Activated naive CD4-positive, alpha-beta T cell treated with Interleukin-2 at 50 U/mL for 16 hours (primary cell): Measurements from ENCODE around the gene HES5.
"Not testable (repeated sequence)": the region's sequence is repeated elsewhere in the genome, so short reads cannot be mapped to it uniquely, and the experiment has no call there.

ENCODE experiments used
- DNase-seq: peaks from one replicate; pipeline ENCODE4 v3.0.0-alpha.2; 2020

HES5 gene

GRCh38 chr1:2529784-2530512 is at the start of gene HES5:
HES5 (minus strand) TSS chr1:2530263; CDS start chr1:2530164, 99 bp downstream.
- DNase-seq = no peak

- DNase-seq = no peak
Measured at GRCh38 chr1:2578758-2579118, 48.7 kb upstream of the HES5 start.

DNA sequence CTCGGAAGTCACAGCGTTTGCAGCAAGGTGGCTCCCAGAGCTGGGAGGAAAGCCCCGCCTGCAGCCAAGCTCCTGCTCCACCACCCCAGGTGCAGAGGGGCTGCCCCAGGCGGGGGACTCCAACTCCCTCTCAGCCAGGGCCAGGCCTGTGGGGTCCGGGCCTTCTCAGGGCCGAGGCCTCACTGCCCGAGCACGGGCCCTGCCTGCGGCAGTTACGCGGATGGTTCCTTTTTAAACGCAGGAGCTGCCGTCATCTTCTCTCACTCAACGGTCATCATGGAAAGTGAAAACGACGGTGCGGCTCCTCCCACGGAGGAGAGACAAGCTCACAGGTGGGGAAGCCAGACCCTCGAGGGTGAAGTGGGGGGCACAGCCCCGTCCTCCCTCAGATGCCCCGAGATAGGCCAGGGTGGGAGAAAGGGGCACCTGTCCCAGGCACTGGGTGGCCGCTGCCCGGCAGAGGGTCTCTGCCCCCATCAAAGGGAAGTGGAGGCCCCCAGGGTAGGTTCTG is 47.6 kb upstream of the HES5 start:
- DNase-seq = peak; percentile 62

DNA sequence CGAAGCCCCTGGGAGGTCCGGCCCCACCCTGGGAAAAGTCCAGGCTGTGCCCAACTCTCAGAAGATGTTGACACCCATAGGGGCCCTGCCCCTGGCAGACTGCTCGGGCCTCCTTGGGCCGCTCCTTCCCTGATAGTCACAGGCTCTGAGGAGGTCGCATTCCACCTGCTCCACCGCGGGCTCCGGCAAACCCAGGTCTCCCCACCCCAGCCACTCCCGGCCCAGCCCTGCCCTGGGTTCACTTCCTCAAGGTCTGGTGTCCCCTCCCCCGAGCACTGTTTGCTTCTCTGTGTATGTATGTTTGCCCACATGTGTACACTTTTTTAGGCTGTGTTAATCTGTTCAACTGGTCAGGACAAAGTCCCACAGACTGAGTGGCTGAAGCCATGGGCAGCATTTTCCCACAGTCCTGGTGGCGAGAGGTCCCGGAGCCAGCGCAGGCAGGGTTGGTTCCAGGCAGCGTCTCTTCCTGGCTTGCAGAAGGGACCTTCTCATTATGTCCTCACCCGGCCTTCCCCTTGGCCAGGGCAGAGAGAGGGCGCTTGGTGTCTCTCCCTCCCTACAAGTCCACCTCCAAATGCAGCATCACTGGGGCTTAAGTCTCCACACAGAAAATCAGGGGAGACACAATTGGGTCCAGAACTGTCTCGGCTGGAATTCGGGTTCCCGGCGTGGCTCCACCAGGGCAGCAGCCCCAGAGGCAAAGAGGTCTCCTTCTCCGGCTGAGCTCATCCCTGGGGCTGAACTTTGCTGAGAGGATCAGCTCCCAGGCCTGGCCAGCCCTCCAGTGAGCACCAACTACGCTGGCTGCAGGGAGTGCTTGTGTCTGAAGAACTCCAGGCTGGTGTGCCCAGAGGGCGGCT is 46.0 kb upstream of the HES5 start:
- no peak for DNase-seq

DNA sequence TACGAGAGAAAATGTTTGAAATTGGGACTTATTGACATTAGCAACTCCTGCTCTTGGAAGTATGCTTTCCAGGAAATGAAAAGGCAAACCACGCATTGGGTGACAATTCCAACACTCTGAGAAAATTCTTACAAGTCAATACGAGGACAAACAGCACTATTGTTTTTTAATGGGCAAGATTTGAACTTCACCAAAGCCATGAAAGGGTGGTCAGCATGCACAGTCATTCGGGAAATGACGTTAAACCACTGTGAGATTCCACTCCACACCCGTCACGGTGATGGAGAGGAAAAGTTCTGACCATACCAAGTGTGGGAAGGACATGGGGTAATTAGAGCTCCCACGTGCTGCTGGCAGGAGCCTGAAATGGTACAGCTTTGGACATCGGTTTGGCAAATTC is 44.3 kb upstream of the HES5 start:
- DNase-seq = no peak

DNA sequence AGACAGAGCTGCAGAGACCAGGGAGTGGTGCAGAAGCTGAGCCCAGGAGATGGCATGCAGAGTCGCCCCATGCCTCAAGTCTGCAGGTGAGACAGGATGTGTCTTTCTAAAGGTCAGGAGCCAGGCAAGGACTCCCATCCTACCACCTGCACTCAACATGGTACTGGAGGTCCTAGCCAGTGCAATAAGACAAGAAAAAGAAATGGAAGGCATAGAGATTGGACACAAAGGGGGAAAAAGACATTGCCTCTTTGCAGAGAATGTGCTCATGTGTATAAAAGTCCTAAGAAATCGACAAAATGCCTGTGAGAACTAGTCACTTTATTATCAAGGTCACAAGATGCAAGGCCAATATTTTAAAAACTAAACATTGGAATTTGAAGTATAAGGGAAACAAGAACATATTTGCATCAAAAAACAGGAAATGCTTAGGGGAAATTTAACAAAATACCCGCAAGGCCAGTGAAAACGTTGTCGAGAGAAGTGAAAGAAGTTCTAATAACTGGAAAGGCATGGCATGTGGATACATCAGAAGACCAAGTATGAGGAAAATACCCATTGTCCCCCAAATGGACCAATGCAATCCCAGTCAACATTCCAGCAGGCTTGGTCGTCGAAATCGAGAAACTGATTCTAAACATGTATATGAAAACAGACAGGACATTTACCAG is 43.3 kb upstream of the HES5 start:
- DNase-seq = no peak

GRCh38 chr1:2571348-2571747 is 41.3 kb upstream of the HES5 start:
- no peak for DNase-seq

- no peak for DNase-seq
Measured at GRCh38 chr1:2570332-2570731, 40.3 kb upstream of the HES5 start.

GRCh38 chr1:2569703-2570102 is 39.6 kb upstream of the HES5 start:
- DNase-seq = not testable (repeated sequence)

GRCh38 chr1:2569060-2569459 is 39.0 kb upstream of the HES5 start:
- no peak for DNase-seq

- DNase-seq = not testable (repeated sequence)
Measured at GRCh38 chr1:2568187-2568816, 38.2 kb upstream of the HES5 start.

DNA sequence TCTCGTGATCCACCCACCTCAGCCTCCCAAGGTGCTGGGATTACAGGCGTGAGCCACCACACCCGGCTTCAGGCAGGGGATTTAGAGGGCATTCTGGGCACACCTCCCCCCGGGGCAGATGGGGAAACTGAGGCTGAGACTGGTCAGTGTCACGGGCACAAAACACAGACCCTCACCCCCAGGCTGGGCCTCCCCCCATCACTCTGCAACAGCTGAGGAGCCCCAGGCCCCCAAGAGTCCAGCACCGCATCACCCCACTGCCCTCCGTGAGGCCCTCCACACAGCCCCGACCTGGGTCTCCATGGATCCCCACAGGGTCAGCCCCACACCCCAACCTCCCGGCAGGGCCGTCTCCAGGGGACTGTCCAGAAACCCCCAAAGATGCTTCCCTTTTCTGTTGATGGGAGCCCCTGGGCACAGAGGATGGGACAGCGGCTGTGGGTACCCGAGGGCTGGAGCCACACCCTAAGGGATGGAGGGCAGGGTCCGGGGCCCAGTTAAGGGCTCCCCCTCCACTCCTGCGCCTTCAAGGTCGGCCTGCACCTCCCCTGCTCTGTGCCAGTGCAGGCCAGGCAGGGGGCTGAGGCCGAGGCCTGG is 37.1 kb upstream of the HES5 start:
- DNase-seq = no peak

GRCh38 chr1:2566101-2567045 is 36.3 kb upstream of the HES5 start:
- DNase-seq = no peak

GRCh38 chr1:2564815-2565374 is 34.8 kb upstream of the HES5 start:
- no peak for DNase-seq

DNA sequence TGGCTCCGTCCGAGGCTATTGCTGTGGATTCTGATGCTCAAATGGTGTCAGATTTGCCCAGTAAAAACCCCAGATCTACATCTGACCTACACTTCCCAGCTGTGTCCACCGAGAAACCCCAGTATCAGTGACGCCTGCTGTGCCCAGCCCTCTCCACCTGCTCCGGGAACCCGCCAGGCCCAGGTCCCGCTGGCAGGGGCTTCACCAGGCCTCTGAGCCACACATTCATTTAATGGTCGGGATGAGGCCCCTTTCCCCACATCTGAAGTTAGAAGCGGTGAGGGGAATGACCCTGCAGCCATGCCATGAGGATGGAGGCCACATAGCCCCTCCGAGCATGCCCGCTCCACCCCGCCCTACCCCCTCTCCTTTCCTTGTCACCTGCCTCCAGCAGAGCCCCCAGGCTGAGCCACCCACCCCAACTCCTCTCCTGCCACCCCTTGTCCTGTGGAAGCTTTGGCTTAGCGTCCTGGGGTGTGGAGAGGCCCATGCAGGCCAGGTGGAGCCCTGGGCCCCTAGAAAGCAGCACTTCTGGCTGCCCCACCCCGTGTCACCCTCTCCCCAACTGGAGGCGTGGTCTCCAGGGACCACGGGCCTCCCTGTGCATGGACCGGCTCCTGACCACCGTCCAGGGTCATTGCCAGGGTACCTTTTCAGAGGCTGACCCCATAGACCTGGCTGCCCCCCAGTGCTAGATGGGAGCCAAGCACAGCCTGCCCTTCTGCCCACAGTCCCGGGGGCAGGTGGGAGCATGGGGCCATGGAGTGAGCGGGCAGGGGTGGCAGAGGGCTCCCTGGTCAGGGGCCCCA is 34.1 kb upstream of the HES5 start:
- DNase-seq = no peak

GRCh38 chr1:2563205-2563604 is 33.1 kb upstream of the HES5 start:
- DNase-seq = no peak

DNA sequence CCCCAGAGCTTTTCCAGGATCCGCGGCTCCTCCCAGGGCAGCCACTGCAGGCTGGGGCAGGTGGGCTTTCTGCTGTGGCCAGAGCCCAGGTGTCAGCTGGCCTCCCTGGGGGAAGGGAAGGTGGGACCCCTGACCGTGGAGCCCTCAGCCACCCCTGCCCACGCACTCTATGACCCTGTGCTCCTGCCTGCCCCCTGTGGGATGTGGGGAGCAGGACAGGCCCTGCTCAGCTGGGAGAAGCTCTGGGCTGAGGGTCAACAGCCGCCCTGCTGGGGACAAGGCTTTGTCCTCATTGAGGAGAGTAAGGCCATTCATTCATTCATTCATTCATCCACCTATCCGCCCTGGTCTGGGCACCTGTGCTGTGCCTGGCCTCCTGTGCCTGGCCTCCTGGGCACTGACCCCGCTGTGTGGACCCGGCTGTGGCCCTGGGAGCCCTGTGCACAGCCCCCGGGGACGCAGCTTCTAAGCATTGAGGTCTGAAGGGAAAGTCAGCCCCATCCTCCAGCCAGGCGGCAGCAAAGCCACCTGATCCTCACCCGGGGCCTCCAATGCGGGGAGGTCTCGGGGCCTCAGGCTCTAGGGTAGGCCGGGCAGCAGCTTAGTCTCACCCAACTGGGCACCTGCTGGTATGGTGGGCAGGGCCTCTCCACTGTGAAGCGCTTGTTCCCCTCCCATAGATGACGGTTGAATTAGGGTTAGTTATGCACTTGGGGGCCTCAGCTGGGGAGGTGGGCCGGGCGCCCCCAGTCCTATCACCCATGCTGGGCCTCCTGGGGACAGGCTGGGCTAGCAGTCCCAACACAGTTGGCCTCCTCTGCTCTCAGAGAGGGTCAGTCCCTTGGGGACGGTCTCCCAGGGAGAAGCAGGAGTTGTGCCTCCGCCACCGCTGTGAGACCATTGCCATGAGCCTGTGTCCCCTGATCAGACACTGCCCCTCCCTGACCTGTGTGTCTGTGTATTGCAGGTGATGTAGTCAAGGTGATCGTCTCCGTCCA is 32.1 kb upstream of the HES5 start:
- no peak for DNase-seq

DNA sequence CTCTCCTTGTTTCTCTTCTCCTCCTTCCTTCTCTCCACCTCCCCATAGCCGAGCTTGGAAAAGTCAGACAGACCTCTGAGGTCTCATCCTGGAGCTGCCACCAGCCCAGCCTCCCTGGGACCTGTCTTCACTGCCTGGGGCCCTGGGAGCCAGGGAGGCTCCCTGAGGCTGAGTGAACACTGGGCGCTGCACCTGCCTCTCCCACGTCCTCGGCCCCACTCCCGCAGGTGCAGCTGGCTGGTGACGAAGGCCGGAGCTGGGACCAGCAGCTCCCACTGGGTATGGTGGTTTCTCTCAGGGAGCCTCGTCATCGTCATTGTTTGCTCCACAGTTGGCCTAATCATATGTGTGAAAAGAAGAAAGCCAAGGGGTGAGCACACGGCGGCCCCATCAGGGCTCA is 31.4 kb upstream of the HES5 start:
- DNase-seq = no peak
